Erythroblast (primary cell): ENCODE results near the gene RNPEP.

Experiments used
- DNase-seq, 2 experiments: peaks; one replicate each; lab custom pipeline; 2025; lab: John Stamatoyannopoulos, UW
- GATA1 ChIP-seq: IDR thresholded peaks from 2 replicates; pipeline ENCODE4 v1.6.1; 2011; ENCODE audit warnings: low read depth, mild to moderate bottlenecking, control low read depth, low read length, moderate library complexity
- POLR2A ChIP-seq: IDR thresholded peaks from 2 replicates; pipeline ENCODE4 v1.6.1; 2011; ENCODE audit warnings: mild to moderate bottlenecking, low read length

The RNPEP gene

GRCh38 chr1:201970334-201971159, 11.9 kb upstream of the RNPEP start:
- DNase-seq: peak; percentile 38 to 56
- TF ChIP-seq POLR2A (no peak), GATA1 (no peak)

GRCh38 chr1:201982082-201982622, 296 bp upstream of the RNPEP start:
- DNase-seq: no peak

GRCh38 chr1:201983380-201983805, 945 bp downstream of the RNPEP start:
- DNase-seq: peak in 1 of 2 experiments; percentile 46
- TF ChIP-seq POLR2A: no peak
- no peak for TF ChIP-seq GATA1

More at GRCh38 chr1:201982082-201982622, 296 bp upstream of the RNPEP start:
- TF ChIP-seq POLR2A: no peak
- TF ChIP-seq GATA1: no peak

- TF ChIP-seq POLR2A (no peak), GATA1 (no peak)
Observed at GRCh38 chr1:201984446-201984845, 2.0 kb downstream of the RNPEP start.

GRCh38 chr1:201985355-201985754, 2.9 kb downstream of the RNPEP start:
- TF ChIP-seq GATA1: no peak
- TF ChIP-seq POLR2A: no peak
- no peak for DNase-seq

More at GRCh38 chr1:201984446-201984845, 2.0 kb downstream of the RNPEP start:
- DNase-seq: no peak

GRCh38 chr1:201988601-201989000, 6.2 kb downstream of the RNPEP start:
- DNase-seq: no peak
- no peak for TF ChIP-seq GATA1
- no peak for TF ChIP-seq POLR2A

GRCh38 chr1:201989354-201990128, 7.1 kb downstream of the RNPEP start:
- DNase-seq: no peak
- TF ChIP-seq POLR2A (no peak), GATA1 (no peak)

GRCh38 chr1:201990427-201990826, 8.0 kb downstream of the RNPEP start:
- no peak for DNase-seq
- TF ChIP-seq GATA1 (no peak), POLR2A (no peak)

- TF ChIP-seq POLR2A: no peak
- no peak for TF ChIP-seq GATA1
- peak; percentile 66 to 81 for DNase-seq
Observed at GRCh38 chr1:201999625-202000238, 17.3 kb downstream of the RNPEP start.

GRCh38 chr1:202002507-202002906, 20.1 kb downstream of the RNPEP start:
- DNase-seq: no peak
- TF ChIP-seq GATA1 (no peak), POLR2A (no peak)

GRCh38 chr1:202004711-202005110, 22.3 kb downstream of the RNPEP start:
- TF ChIP-seq GATA1: no peak
- no peak for TF ChIP-seq POLR2A
- DNase-seq: no peak

- DNase-seq: peak in 1 of 2 experiments; percentile 24
- TF ChIP-seq POLR2A: no peak
- no peak for TF ChIP-seq GATA1
Observed at GRCh38 chr1:202005958-202006357, 23.5 kb downstream of the RNPEP start.

- DNase-seq: no peak
- no peak for TF ChIP-seq POLR2A
- no peak for TF ChIP-seq GATA1
Observed at GRCh38 chr1:202007304-202007703, 24.9 kb downstream of the RNPEP start.
